GM19240 (cell line): Measurements from ENCODE around the gene FOXP1.

Source experiments
- DNase-seq: peaks from one replicate; pipeline ENCODE4 v3.0.0; 2011; ENCODE audit warnings: low spot score; ENCODE audit not compliant: insufficient read length

FOXP1 gene

DNA sequence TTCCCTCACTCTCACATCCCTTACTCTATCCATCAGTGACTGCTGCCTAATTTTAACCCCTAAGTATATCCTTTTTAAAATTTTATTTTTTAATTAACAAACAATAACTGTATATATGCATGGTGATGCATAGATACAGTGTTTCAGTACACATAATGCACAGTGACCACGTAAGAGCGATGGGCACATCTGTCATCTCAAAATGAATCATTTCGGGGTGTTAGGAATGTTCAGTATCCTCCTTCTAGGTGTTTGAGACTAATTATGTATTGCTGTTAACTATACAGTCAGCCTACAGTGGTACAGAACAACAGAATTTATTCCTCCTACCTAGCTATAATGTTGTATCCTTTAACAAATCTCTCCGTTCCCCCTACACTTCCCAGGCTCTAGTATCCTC lies 307.0 kb downstream of the FOXP1 start:
- no peak for DNase-seq

DNA sequence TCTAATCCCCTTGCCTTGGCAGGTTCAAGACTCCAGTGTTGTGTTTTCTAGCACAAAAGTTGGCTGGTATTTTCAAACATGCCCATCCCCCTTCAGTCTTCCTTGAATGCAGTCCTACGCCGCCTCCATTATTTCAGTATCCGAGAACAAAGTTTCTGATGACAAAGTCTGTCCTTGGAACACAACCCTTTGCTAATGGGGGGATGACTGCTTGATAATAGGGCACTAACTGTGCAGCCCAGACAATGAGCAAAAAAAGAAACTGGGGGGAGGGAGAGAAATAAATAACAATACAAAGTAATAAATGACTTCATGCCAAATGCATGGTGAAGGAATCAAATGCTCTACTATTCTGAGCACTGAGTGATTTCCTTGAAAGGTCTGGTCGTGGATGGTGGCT lies 310.1 kb downstream of the FOXP1 start:
- no peak for DNase-seq

DNA sequence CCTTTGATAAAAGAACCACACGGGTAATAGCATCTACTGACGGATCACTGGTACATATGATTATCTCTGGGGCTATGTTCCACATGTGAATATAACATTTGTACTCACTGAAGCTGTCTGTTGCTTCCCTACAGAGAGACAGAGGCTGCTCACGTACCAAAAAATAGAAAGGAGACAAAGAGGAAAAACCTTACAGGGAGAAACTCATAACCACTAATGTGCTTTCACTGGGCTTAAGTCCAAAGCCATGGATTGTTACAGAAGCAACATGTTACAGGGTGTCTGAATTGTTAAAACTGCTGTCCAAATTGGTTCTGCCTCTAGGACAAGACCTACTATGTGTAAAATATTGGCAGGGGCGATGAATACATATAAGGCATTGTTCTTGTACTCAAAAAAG lies 311.9 kb downstream of the FOXP1 start:
- no peak for DNase-seq

DNA sequence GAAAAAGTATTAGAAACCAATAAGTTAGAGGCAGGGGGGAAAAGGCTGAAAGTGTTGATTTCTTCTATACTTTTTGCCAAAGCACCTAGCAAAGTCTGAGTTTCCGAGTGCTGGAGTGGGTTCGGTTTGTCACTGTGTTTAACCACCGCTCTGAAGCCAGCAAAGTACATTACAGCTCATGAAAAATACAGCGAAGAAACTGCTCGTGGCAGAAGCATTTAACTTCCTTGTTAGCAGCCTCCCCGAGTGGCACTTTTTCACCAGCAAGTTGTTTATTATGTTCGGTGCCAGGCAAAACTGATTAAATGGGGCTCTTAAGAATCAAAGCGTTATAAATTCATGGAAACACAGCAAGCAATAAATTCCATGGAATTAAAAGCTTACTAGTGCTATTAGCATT lies 313.6 kb downstream of the FOXP1 start:
- DNase-seq, result no peak

DNA sequence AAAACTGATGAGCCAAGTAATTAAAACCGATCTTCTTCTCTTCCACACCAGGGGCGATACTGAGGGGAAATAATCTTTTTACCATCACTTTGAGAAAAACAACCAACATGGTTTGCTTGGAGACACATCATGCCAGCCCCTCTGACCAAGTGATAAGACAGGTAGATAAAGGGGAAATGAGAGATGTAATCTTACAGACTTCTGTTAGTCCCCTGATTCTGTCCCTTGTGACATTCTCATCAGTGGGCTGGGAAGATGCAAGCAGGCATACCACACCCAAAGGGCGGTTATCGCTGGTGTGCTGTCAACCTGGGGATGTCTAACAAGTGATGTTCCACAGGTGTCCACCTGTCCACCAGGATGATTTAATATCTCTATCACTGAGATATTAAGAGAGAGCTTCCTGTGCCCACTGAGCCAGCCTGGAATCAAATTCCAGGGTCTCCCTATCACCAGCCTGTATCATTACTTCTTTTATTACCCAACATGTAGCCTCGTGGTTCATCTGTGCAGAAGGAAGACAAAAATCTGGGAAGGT lies 315.0 kb downstream of the FOXP1 start:
- no peak for DNase-seq

DNA sequence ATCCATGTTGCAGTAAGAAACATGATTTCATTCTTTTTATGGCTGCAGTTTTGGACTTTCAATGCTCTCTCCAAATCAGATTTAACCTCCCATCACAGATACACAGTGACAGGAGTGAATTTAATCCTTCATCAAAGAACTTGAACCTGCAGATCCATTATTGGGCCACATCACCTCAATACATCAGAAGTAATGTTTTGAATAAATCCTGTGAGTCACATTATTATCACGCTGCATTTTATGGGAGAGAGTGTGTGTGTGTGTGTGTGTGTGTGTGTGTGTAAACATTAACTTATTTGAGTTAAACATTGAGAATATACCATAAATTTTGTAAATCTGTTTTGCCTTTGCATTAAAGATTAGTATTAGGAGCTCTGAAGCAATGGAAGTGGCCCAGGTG lies 316.7 kb downstream of the FOXP1 start:
- DNase-seq, result no peak

DNA sequence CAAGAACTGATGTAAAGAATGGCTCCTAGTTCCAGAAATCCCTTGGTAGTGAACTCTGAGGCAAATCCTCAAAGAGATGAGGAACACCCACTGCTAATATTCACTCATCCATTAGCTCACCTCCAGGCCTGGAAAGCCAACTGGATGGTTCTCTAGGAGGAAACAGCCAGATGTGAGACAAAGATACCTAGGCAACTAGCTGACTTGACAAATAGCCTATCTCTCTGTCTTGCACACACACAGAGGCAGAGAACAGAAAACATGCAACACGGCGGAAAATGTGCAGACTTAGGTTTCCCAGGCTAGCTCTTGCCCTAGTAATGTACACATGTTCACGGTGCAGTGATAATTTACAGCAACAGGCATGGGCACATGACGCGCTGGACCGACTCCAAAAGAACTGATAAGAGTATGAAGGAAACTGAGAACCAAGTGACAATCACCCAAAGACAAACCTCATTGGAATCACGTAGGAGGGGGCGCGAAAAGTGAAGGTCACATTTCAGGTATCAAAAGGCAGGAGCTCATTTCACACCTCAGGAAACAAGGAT lies 318.1 kb downstream of the FOXP1 start:
- no peak for DNase-seq

DNA sequence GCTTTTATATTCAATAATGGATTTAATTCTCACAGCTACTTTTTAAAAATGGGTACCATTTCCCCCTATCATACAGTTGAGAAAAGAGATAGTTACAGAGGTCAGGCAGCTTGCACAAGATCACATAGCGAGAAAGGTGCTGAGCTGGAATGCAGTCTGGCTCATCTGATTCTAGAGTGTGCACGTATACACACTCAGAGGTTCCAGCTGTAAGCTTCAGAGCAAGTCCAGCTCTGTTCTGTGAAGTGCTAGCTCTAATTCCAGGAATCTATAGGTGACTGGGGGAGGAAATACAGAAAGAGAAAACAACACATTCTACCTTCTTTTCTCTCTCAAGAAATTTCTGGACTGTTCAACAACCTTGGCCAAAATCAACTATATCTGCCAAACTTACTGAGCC lies 318.7 kb downstream of the FOXP1 start:
- no peak for DNase-seq

DNA sequence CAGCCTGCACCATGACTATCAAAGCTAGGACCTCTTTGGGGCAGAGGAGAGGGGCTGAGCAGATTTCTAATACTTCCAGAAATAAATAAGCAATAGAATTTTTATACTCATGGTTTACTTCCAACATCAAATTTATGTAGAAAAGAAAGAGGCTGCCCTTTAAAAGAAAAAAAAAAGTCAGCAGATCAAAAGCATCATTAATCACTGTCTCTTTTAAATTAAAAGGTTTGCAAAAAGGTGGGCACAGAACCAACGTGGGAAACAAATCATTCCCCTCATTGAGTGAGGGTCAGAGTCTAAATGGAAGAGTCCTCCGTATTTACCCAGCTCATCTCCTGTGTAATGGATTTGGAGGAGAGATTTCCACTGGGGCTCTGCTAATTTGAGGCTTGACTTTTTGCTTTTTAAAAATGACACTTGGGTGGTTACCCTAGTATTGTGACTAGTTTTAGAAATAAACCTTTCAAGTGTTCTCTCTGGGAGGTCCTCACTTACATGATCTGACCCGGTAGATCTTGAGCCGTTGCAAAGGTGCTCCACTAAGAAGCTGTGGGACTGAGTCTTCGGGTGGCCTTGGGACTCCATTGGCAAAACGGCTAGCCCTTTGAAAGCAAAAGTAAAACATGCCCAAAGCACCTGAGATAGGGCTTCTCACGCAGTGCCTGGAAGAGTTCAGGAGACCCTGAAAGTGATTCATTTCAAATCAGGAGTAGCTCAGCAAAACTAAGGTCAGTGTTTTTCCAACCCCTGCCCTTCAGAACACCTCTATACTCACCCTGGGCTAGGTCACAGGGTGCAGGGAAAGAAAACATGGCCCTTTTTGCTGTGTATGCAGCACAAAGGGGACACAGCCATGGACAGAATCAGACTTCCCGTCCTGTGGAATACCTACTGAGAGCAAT lies 320.9 kb downstream of the FOXP1 start:
- DNase-seq, result no peak

DNA sequence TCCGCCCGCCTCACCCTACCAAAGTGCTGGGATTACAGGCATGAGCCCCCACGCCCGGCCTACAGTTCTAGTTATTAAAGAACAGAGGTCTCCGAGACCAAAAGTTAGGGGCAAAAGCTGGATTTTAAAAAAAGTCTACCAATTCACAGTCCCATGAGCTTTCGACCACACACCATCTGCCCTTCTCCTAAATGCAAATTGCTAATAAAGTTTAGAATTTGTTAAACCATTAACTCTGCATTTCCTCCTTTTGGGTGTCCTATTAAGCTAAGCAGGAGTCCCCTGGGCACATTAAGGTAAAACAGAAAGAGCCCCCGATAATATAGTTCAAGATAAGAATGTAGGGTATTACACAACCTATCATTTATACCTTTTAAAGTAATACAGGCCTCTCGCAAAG lies 322.7 kb downstream of the FOXP1 start:
- DNase-seq, result no peak

DNA sequence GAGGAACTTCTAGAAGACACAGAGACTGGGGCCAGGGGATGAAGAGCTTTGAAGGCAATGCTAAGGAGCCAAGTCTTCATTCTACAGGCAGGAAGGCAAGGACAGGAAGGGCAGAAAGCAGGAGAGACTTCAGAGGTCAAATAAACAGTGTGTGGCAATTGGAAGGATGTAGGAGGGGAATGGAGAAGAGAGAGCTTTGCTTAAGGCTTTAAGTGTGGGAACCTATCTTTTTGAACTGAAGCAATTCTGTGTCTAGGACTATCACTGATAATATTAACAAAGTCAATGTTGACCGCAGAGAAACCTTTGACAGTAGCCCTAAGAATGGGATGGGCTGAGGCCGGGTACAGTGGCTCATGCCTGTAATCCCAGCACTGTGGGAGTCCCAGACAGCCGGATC lies 325.0 kb downstream of the FOXP1 start:
- DNase-seq, result no peak

DNA sequence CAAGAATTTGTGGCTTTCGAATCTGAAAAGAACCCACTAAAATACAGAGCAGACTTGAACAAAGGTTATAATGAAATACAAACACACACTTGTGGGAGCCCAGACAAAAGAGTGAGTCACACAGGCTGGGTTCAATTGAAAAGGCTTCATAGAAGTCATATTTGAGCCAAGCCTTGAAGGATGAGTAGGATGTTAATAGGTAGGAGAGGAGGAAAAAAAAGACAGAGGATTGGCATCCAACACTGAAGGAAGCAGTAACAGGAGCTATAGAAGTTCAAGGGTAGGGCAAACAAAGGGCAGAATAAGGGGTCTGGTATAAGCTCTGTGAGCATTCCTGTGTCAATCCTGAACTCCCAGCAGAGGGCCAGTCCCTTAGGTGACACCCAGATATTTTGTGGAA lies 325.4 kb downstream of the FOXP1 start:
- no peak for DNase-seq

DNA sequence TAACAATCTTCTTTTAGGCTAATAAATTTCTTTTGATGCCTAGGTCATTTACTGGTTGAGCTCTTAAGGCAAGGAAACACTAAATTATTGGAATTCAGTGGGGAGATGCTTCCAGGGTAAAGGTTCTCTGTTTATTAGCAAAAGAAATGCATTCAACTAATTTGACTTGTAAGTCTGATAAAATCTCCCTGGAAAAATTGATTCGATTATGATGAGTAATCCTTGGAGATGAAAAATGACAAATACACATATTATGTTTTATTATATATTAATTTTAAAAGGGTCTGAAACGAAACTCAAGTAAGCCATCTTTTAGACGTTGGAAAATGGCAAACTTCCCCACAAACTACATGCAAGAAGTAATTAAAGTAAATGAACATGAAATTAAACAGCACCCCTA lies 328.0 kb downstream of the FOXP1 start:
- DNase-seq, result no peak

DNA sequence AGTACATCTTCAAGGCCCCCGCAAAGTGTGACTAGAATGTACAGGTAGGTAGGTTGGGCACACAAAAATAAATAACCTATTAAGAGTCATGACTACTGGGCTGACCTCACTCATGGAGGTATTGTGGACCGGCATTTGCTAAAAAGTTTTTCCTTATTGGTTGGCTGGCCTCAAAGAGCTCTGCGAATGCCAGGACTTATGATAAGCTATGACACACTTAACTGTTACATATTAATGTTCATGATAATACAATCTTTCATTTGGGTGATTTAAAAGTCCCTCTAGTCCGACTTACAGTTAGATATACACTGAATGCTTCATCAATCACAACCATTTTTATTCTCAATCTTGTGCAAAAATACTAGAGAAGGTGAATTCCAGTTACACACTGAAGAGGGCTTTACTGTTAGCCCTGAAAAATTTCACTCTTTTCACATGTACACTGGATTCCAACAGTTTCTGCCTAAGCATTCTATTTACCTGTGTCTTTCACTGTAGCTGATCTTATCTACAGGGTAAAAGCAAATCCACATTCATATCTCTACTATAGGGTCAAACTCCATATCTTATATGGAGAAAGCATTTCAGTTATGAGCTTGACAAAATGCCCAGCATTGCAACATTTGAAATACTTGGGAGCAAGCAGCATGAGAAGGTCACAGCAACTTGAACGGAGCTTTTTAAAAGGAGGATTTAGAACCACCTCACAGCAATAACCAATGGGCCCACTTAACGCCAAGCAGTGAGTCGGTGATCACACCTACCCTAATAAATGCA lies 329.1 kb downstream of the FOXP1 start:
- no peak for DNase-seq

DNA sequence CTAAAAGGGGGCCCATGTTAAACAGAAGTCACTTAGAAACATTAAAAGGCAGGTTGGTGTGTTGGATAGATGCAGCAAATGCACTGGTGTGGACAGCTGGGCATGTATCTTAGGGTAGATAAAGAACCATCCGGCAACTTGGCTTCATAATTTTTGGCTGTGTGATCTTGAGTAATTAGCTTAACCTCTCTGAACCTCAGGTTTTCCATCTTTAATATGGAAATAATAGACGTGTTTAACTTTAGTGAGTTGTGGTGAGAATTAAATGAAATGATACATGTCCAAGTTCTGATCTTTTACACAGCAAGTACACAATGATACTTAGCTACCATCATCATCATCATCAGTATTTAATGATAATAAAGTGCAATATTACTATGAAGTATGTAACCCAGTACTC lies 330.4 kb downstream of the FOXP1 start:
- no peak for DNase-seq

DNA sequence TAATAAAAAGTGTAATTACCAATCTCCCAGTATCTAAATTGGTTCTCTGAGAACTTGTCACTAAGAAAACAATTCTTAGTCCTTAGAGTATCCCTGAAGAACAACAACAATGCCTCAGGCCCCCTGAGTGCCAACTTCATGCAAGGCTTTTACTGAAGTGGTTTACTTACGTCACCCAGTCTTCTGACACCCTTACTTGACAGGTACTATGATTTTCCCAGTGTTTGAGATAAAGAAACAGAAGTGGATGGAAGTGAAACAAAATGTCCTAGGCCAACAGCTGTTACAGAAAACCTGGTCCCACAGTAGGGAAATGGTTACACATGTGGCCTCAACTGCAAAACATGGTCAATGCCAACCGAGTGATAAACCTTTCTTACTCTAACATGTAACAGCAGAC lies 331.1 kb downstream of the FOXP1 start:
- no peak for DNase-seq

DNA sequence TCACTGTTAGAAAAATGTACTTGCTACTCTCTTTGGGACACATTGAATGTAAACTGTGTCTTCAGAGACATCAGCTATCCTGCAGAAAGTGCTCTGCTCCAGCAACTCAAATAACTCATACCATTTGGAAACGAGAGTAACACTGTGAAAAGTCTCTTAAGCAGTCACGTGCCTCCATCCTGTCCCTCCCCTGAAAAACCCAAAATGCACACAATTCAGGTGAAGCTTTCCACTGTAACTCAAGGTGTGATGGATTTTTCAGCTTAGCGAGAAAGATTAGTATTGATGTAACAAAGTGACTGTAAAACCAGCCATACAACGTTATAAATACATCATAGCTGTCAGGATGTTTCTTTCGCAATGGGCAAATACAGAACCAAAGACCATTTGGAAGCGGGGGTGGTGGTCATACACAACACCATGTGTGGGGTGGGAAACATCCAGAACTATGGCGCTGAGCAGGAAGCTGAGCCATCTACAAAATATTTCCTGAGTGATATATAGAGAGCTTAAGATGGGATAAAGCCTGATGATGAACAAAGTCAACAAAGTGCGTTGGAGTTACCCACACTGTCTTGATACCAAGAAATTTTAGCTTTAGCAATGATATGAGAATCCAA lies 332.3 kb downstream of the FOXP1 start:
- no peak for DNase-seq

DNA sequence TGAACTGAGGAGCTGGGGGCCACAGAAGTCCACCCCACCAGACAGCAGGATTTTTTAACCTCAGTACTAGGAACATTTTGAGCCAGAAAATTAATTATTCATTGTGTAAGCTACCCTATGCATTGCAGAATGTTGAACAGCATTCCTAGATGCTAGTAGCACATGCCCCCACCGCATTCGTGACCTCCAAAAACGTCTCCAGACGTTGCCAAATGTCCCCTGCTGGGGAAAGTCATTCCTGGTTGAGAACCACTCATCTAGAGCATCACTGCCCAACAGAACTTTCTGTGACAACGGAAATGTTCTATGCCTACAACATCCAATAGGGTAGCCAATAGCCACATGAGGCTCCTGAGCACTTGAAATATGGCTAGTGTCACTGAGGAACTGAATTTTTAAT lies 333.5 kb downstream of the FOXP1 start:
- DNase-seq, result no peak

DNA sequence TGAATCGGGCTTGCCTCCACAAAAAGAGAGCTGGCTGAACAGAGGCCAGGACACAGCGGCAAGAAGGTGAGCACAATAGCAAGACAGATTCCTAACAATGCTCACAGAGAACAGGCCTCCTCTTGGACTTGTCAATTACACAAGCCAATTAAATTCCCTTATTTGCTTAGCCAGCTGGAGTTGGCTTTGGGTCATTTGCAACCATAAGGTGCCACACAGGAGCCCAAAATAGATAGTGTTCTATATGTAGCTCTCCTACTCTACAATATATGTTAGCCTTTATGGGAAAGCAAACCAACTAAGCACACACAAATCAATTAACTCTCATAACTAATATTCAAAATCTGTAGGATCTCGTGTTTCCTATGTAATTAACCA lies 335.6 kb downstream of the FOXP1 start:
- no peak for DNase-seq

DNA sequence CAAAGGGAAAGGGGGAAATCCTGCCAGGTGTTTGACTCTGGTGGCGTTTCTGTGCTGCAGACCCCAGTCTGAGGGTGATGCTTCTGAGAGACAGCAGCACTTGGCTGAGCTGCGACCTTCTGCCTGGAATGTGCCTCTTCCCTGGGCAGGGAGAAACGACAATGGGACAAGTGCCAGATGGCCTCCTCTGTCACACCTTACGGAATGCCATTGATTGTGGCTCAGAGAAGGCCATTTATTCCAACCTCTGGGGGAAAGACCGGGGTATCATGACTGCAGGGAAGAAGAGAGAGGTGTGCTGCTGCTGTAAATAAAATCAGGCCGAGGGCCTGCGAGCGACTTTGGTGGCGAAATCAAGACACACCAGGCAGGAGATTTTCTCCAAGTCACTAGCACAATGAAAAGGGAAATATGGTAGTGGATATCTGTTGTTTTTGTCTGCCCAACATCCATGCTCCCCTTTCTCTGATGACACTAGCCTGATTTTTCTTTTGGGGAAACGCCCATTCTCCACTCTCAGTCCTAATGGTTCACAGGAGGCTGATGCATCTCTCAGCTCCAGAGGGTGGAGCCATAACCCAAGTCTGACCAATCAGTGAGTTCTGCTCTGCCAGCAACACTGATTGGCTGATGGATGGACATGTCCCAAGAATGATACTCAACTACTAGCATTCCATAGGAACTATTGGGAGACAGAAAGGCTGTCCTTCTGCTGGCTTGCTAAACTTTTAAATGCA lies 336.1 kb downstream of the FOXP1 start:
- no peak for DNase-seq
